Mucosa of rectum (tissue), 2 donors: Measurements from ENCODE around the gene CTIF.
A peak's percentile ranks its signal among the peaks of the same experiment; 100 is the strongest.

Experiments
- H3K27ac ChIP-seq, 2 donors: one replicate each; pipeline ENCODE4 v1.7.0; 2013; ENCODE audit warnings: inconsistent platforms in 2 of 2, low read depth in 2 of 2, low read length in 2 of 2
- H3K27me3 ChIP-seq, 2 donors: one replicate each; pipeline ENCODE4 v1.7.0; 2013; ENCODE audit warnings: low read length in 2 of 2; ENCODE audit not compliant: control insufficient read depth in 2 of 2, insufficient read depth in 2 of 2
- H3K36me3 ChIP-seq, 2 donors: one replicate each; pipeline ENCODE4 v1.7.0; 2013; ENCODE audit warnings: low read length in 2 of 2; ENCODE audit not compliant: control insufficient read depth in 2 of 2, insufficient read depth in 2 of 2
- H3K4me1 ChIP-seq, 2 donors: one replicate each; pipeline ENCODE4 v1.7.0; 2013; ENCODE audit warnings: low read length in 2 of 2, mild to moderate bottlenecking in 1 of 2; ENCODE audit not compliant: control insufficient read depth in 2 of 2, insufficient read depth in 2 of 2
- H3K4me3 ChIP-seq, 2 donors: one replicate each; pipeline ENCODE4 v1.7.0; 2013; ENCODE audit warnings: low read length in 2 of 2
- H3K9ac ChIP-seq, 2 donors: one replicate each; pipeline ENCODE4 v1.7.0; 2013; ENCODE audit warnings: low read length in 2 of 2, low read depth in 1 of 2, mild to moderate bottlenecking in 1 of 2
- H3K9me3 ChIP-seq, 2 donors: one replicate each; pipeline ENCODE4 v1.7.0; 2013; ENCODE audit warnings: low read length in 2 of 2; ENCODE audit not compliant: control insufficient read depth in 2 of 2
- donor health status: healthy.
- donor health status: Normal muscosa, but diverticular disease.

The CTIF gene

GRCh38 chr18:48787203-48788151 lies 248.6 kb downstream of the CTIF start:
- Histone ChIP-seq H3K36me3 (peaks cover 0 to 2% of the 10 kb centered on the region in 2 donors), H3K9ac (no peak overlapping the region), H3K4me3 (no peak overlapping the region), H3K27ac (no peak overlapping the region), H3K9me3 (no peaks in the 10 kb centered on the region), H3K27me3 (no peaks in the 10 kb centered on the region), H3K4me1 (peaks cover 18 to 20% of the 10 kb centered on the region in 2 donors)

GRCh38 chr18:48788373-48788772 lies 249.5 kb downstream of the CTIF start:
- Histone ChIP-seq H3K9ac (no peak overlapping the region), H3K4me1 (peaks cover 14 to 18% of the 10 kb centered on the region in 2 donors), H3K4me3 (no peak overlapping the region), H3K27ac (no peak overlapping the region), H3K9me3 (no peaks in the 10 kb centered on the region), H3K27me3 (no peaks in the 10 kb centered on the region), H3K36me3 (peaks cover 0 to 2% of the 10 kb centered on the region in 2 donors)

GRCh38 chr18:48789259-48789812 lies 250.5 kb downstream of the CTIF start:
- H3K9ac ChIP-seq = no peak overlapping the region
- H3K4me3 ChIP-seq = no peak overlapping the region
- H3K36me3 ChIP-seq = no peaks in the 10 kb centered on the region
- no peaks in the 10 kb centered on the region for H3K9me3 ChIP-seq
- no peak overlapping the region for H3K27ac ChIP-seq
- no peaks in the 10 kb centered on the region for H3K27me3 ChIP-seq
- peaks cover 13% of the 10 kb centered on the region in 2 donors for H3K4me1 ChIP-seq

GRCh38 chr18:48790226-48790863 lies 251.5 kb downstream of the CTIF start:
- Histone ChIP-seq H3K27ac (peak overlapping the region in 1 of 2 donors; percentile 10), H3K9ac (no peak overlapping the region), H3K4me3 (no peak overlapping the region), H3K27me3 (no peaks in the 10 kb centered on the region), H3K9me3 (no peaks in the 10 kb centered on the region), H3K36me3 (no peaks in the 10 kb centered on the region), H3K4me1 (peaks cover 7 to 8% of the 10 kb centered on the region in 2 donors)

GRCh38 chr18:48790869-48791635 lies 252.2 kb downstream of the CTIF start:
- H3K36me3 ChIP-seq = no peaks in the 10 kb centered on the region
- peak overlapping the region in 1 of 2 donors; percentile 10 for H3K27ac ChIP-seq
- H3K9me3 ChIP-seq = no peaks in the 10 kb centered on the region
- no peaks in the 10 kb centered on the region for H3K27me3 ChIP-seq
- H3K4me1 ChIP-seq = peaks cover under 1 to 8% of the 10 kb centered on the region in 2 donors
- H3K4me3 ChIP-seq = no peak overlapping the region
- no peak overlapping the region for H3K9ac ChIP-seq

- no peak overlapping the region for H3K4me3 ChIP-seq
- H3K27me3 ChIP-seq = no peaks in the 10 kb centered on the region
- peaks cover 0 to 8% of the 10 kb centered on the region in 2 donors for H3K4me1 ChIP-seq
- no peaks in the 10 kb centered on the region for H3K36me3 ChIP-seq
- H3K9me3 ChIP-seq = no peaks in the 10 kb centered on the region
- H3K27ac ChIP-seq = no peak overlapping the region
- H3K9ac ChIP-seq = no peak overlapping the region
Measured at GRCh38 chr18:48791636-48792105, 252.8 kb downstream of the CTIF start.

- no peaks in the 10 kb centered on the region for H3K9me3 ChIP-seq
- no peaks in the 10 kb centered on the region for H3K27me3 ChIP-seq
- H3K4me1 ChIP-seq = peaks cover 0 to 8% of the 10 kb centered on the region in 2 donors
- no peak overlapping the region for H3K9ac ChIP-seq
- H3K4me3 ChIP-seq = no peak overlapping the region
- H3K36me3 ChIP-seq = no peaks in the 10 kb centered on the region
- H3K27ac ChIP-seq = no peak overlapping the region
Measured at GRCh38 chr18:48792141-48792540, 253.3 kb downstream of the CTIF start.

- no peak overlapping the region for H3K27ac ChIP-seq
- H3K4me1 ChIP-seq = peaks cover 0 to 8% of the 10 kb centered on the region in 2 donors
- H3K9ac ChIP-seq = no peak overlapping the region
Measured at GRCh38 chr18:48792611-48793380, 254.0 kb downstream of the CTIF start.

GRCh38 chr18:48794251-48794970 lies 255.6 kb downstream of the CTIF start:
- Histone ChIP-seq H3K36me3 (no peaks in the 10 kb centered on the region), H3K9me3 (no peaks in the 10 kb centered on the region), H3K27ac (no peak overlapping the region), H3K4me1 (peaks cover 0 to 8% of the 10 kb centered on the region in 2 donors), H3K27me3 (no peaks in the 10 kb centered on the region), H3K9ac (no peak overlapping the region), H3K4me3 (no peak overlapping the region)

More at GRCh38 chr18:48792611-48793380, 254.0 kb downstream of the CTIF start:
- no peak overlapping the region for H3K4me3 ChIP-seq
- no peaks in the 10 kb centered on the region for H3K9me3 ChIP-seq
- no peaks in the 10 kb centered on the region for H3K36me3 ChIP-seq
- H3K27me3 ChIP-seq = no peaks in the 10 kb centered on the region
